A673 (cell line): Measurements from ENCODE around the gene RNF44. TPM values are rescaled to one million over a fixed set of nuclear protein-coding genes. Genes with fewer than 3 reads are reported as not detected.

Experiments
- BruUV-seq: library from RNA; stranded (reverse); fragments of 400-500 nt; replicated peaks from 2 replicates; lab custom pipeline; 2021; lab: Mats Ljungman, UMichigan
- CTCF ChIA-PET: fragments of 300-600 bp; sonication (Branson Sonifier 250); formaldehyde crosslinking; loops from one replicate; lab custom pipeline; 2022; ENCODE audit warnings: antibody characterized with exemption; lab: Charles Lee
- POLR2A ChIA-PET: fragments of 300-600 bp; sonication (Branson Sonifier 250); formaldehyde crosslinking; loops from one replicate; lab custom pipeline; 2022; ENCODE audit warnings: antibody characterized with exemption; ENCODE audit not compliant: low non-redundant PET; lab: Charles Lee
- DNase-seq: peaks from one replicate; pipeline ENCODE4 v3.0.0-alpha.2; 2015; ENCODE audit warnings: low spot score
- H3K27ac ChIP-seq: fragments of 200-600 bp; sonication (generic); 2 replicates; pipeline ENCODE4 v1.5.1; 2016; ENCODE audit warnings: mixed run types, low read depth, mild to moderate bottlenecking, mixed read lengths, antibody characterized with exemption, low read length; ENCODE audit not compliant: poor library complexity, severe bottlenecking
- H3K27me3 ChIP-seq: fragments of 200-600 bp; sonication (generic); replicated peaks from 2 replicates; pipeline ENCODE4 v1.6.1; 2017; ENCODE audit warnings: mixed run types, low read depth, mild to moderate bottlenecking, mixed read lengths, antibody characterized with exemption, low read length; ENCODE audit not compliant: insufficient read depth, poor library complexity
- H3K36me3 ChIP-seq: fragments of 200-600 bp; sonication (generic); 2 replicates; pipeline ENCODE4 v1.6.1; 2016; ENCODE audit warnings: mixed run types, mild to moderate bottlenecking, mixed read lengths, antibody characterized with exemption, low read length; ENCODE audit not compliant: insufficient read depth, poor library complexity, severe bottlenecking
- H3K4me1 ChIP-seq: fragments of 200-600 bp; sonication (generic); 2 replicates; pipeline ENCODE4 v1.6.1; 2017; ENCODE audit warnings: mixed run types, mild to moderate bottlenecking, mixed read lengths, antibody characterized with exemption, low read length; ENCODE audit not compliant: insufficient read depth, poor library complexity, severe bottlenecking
- H3K4me3 ChIP-seq: fragments of 200-600 bp; sonication (generic); 2 replicates; pipeline ENCODE4 v1.5.1; 2016; ENCODE audit warnings: low read depth, mixed run types, mild to moderate bottlenecking, mixed read lengths, low read length; ENCODE audit not compliant: poor library complexity, severe bottlenecking
- H3K9me3 ChIP-seq: fragments of 200-600 bp; sonication (generic); 2 replicates; pipeline ENCODE4 v1.6.1; 2016; ENCODE audit warnings: mixed run types, low read depth, mild to moderate bottlenecking, mixed read lengths, antibody characterized with exemption, low read length; ENCODE audit not compliant: poor library complexity, severe bottlenecking
- CTCF ChIP-seq: fragments of 300-800, 200-600 bp; sonication (generic); conservative IDR thresholded peaks from 2 replicates; pipeline ENCODE4 v1.5.1; 2017; ENCODE audit warnings: low read depth, mild to moderate bottlenecking, antibody characterized with exemption, low read length, moderate library complexity, mixed read lengths
- EZH2 ChIP-seq: fragments of 200-600 bp; sonication (generic); IDR thresholded peaks from 2 replicates; pipeline ENCODE4 v1.6.1; 2017; ENCODE audit warnings: borderline replicate concordance, low read depth, mild to moderate bottlenecking, mixed read lengths, antibody characterized with exemption, low read length; ENCODE audit not compliant: poor library complexity, severe bottlenecking
- intact Hi-C: fragments of 100-400 bp; cut with micrococcal nuclease; formaldehyde crosslinking; loops from one replicate; pipeline ENCODE4 v1.10.0; 2022; ENCODE audit not compliant: unreplicated experiment
- total RNA-seq: library from RNA; stranded (reverse); gene quantifications from 2 replicates; pipeline ENCODE4 v1.2.3, GENCODE V29; 2021

The RNF44 gene
- total RNA-seq, 1 experiment from 2014 or later = 92.8 TPM

GRCh38 chr5:176529741-176530141 is 7.5 kb downstream of the RNF44 start:
- intact Hi-C loops = no loop called here
- no peak for DNase-seq
- POLR2A ChIA-PET = no interaction called here
- no TSS peak for BruUV-seq
- H3K4me1 ChIP-seq = peaks cover 36% of the 10 kb centered on the region
- CTCF ChIA-PET = no interaction called here
- H3K27ac ChIP-seq = no peak overlapping the region
- no peak overlapping the region for H3K4me3 ChIP-seq
- peaks cover 46% of the 10 kb centered on the region for H3K36me3 ChIP-seq
- no peak for TF ChIP-seq CTCF
- no peak for TF ChIP-seq EZH2
- no peaks in the 10 kb centered on the region for H3K9me3 ChIP-seq
- H3K27me3 ChIP-seq = no peaks in the 10 kb centered on the region

DNA sequence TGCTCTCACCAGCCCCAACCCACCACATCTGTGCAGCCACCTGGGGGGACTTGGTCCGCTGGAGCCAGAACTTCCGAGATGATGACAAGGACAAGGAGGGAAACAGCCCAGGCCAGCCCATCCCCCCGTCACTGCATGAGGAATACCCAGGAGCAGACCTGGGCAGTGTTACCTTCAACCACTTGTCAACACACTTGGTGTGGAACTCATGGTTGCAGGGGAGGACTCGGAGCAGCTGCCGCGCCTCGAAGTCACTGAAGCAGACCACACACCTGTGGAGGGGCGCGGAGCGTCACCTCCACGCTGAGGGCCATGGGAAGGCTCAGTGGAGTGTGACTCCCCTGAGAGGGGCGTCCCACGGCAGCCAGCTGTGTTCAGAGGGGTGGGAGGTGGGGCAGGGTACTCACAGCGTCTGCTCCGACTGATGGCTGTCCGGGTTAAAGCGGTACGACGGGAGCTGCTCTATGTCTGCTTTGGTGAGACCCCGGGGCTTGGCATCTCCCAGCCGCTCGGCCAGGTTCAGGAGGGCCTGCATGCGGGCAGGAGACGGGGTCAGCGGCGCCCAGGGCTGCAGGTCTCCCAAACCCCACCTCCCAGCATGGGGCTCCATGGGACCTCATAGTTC is 8.0 kb downstream of the RNF44 start:
- ChIA-PET POLR2A (no interaction called here), CTCF (no interaction called here)
- peaks cover 46% of the 10 kb centered on the region for H3K36me3 ChIP-seq
- BruUV-seq = no TSS peak
- peaks cover 31% of the 10 kb centered on the region for H3K4me1 ChIP-seq
- DNase-seq = no peak
- H3K27ac ChIP-seq = no peak overlapping the region
- H3K9me3 ChIP-seq = no peaks in the 10 kb centered on the region
- no peak overlapping the region for H3K4me3 ChIP-seq
- intact Hi-C loops = no loop called here
- TF ChIP-seq EZH2 (no peak), CTCF (no peak)
- H3K27me3 ChIP-seq = no peaks in the 10 kb centered on the region

- TF ChIP-seq CTCF (no peak), EZH2 (no peak)
Measured at GRCh38 chr5:176528761-176529115, 8.5 kb downstream of the RNF44 start.

More at GRCh38 chr5:176528761-176529115, 8.5 kb downstream of the RNF44 start:
- Histone ChIP-seq H3K36me3 (peaks cover 46% of the 10 kb centered on the region), H3K4me1 (peaks cover 26% of the 10 kb centered on the region), H3K27me3 (no peaks in the 10 kb centered on the region), H3K27ac (no peak overlapping the region), H3K9me3 (no peaks in the 10 kb centered on the region), H3K4me3 (no peak overlapping the region)
- ChIA-PET CTCF (no interaction called here), POLR2A (no interaction called here)
- no peak for DNase-seq
- BruUV-seq = no TSS peak
- intact Hi-C loops = no loop called here
